ENCODE data around the gene MTM1.

The MTM1 gene

GRCh38 chrX:150582338-150582948, 14.0 kb downstream of the MTM1 start:
- H3K4ac ChIP-seq (ENCODE audit: low read depth in 1 of 2, low read length in 2 of 2): no peak overlapping the region
- no peak overlapping the region for H2BK12ac ChIP-seq (ENCODE audit: low read length in 2 of 2)

GRCh38 chrX:150587585-150588503, 19.4 kb downstream of the MTM1 start:
- Histone ChIP-seq H4K91ac (ENCODE audit: low read length) (no peak overlapping the region), H2BK5ac (ENCODE audit: low read depth, low read length, poor library complexity, severe bottlenecking) (no peak overlapping the region), H4K8ac (ENCODE audit: low read length) (no peak overlapping the region), H3K4me2 (ENCODE audit: low read length, poor library complexity, severe bottlenecking) (no peak overlapping the region), H3K23ac (ENCODE audit: low read length in 2 of 2) (no peak overlapping the region), H3K27ac (ENCODE audit: low read length, poor library complexity, severe bottlenecking) (no peak overlapping the region), H3K9ac (ENCODE audit: low read length) (no peak overlapping the region), H2BK15ac (ENCODE audit: low read depth, poor library complexity, severe bottlenecking) (no peak overlapping the region), H3K4me1 (ENCODE audit: control insufficient read depth, insufficient read depth, low read depth, low read length) (no peaks in the 10 kb centered on the region), H2BK12ac (ENCODE audit: low read length in 2 of 2) (no peak overlapping the region), H3K27me3 (ENCODE audit: control insufficient read depth in 1 of 2, insufficient read depth in 1 of 2, low read length in 2 of 2) (peaks cover 0 to 6% of the 10 kb centered on the region in 2 experiments), H3K36me3 (ENCODE audit: control insufficient read depth in 1 of 2, insufficient read depth in 2 of 2, low read depth in 1 of 2, low read length in 2 of 2) (no peaks in the 10 kb centered on the region), H3K14ac (ENCODE audit: low read length in 2 of 2) (no peak overlapping the region), H2AK5ac (ENCODE audit: low read length, severe bottlenecking) (no peak overlapping the region), H3K4ac (ENCODE audit: low read depth in 1 of 2, low read length in 2 of 2) (no peak overlapping the region), H3K18ac (ENCODE audit: low read depth in 1 of 2, low read length in 2 of 2) (no peak overlapping the region), H2AFZ (ENCODE audit: low read depth, low read length) (no peak overlapping the region), H2BK120ac (ENCODE audit: low read depth, low read length) (no peak overlapping the region), H3K79me1 (replicated peaks; ENCODE audit: low read length, poor library complexity, severe bottlenecking) (peaks cover 6% of the 10 kb centered on the region), H3K4me3 (ENCODE audit: insufficient read depth in 1 of 2, low read depth in 1 of 2, low read length in 2 of 2) (no peak overlapping the region), H3K9me3 (ENCODE audit: control insufficient read depth, low read length) (no peaks in the 10 kb centered on the region)
- 96% methylated on average over 5 of the region's 8 CpGs for WGBS
- DNase-seq: no peak

More at GRCh38 chrX:150582338-150582948, 14.0 kb downstream of the MTM1 start:
- no peak overlapping the region for H3K23ac ChIP-seq (ENCODE audit: low read length in 2 of 2)
- H3K79me1 ChIP-seq (replicated peaks; ENCODE audit: low read length, poor library complexity, severe bottlenecking): peaks cover 3% of the 10 kb centered on the region
- no peak overlapping the region for H3K27ac ChIP-seq (ENCODE audit: low read length, poor library complexity, severe bottlenecking)
- no peak overlapping the region for H3K4me2 ChIP-seq (ENCODE audit: low read length, poor library complexity, severe bottlenecking)
- H3K4me3 ChIP-seq (ENCODE audit: insufficient read depth in 1 of 2, low read depth in 1 of 2, low read length in 2 of 2): no peak overlapping the region
- no peak overlapping the region for H2AFZ ChIP-seq (ENCODE audit: low read depth, low read length)
- DNase-seq: no peak
- H2AK5ac ChIP-seq (ENCODE audit: low read length, severe bottlenecking): no peak overlapping the region
- no peak overlapping the region for H3K9ac ChIP-seq (ENCODE audit: low read length)
- no peaks in the 10 kb centered on the region for H3K27me3 ChIP-seq (ENCODE audit: control insufficient read depth in 1 of 2, insufficient read depth in 1 of 2, low read length in 2 of 2)
- no peak overlapping the region for H2BK5ac ChIP-seq (ENCODE audit: low read depth, low read length, poor library complexity, severe bottlenecking)
- no peaks in the 10 kb centered on the region for H3K9me3 ChIP-seq (ENCODE audit: control insufficient read depth, low read length)
- H3K4me1 ChIP-seq (ENCODE audit: control insufficient read depth, insufficient read depth, low read depth, low read length): no peaks in the 10 kb centered on the region
- no peak overlapping the region for H4K91ac ChIP-seq (ENCODE audit: low read length)
- no peak overlapping the region for H2BK15ac ChIP-seq (ENCODE audit: low read depth, poor library complexity, severe bottlenecking)
- H3K18ac ChIP-seq (ENCODE audit: low read depth in 1 of 2, low read length in 2 of 2): no peak overlapping the region
- H4K8ac ChIP-seq (ENCODE audit: low read length): no peak overlapping the region
- no peak overlapping the region for H3K14ac ChIP-seq (ENCODE audit: low read length in 2 of 2)
- H3K36me3 ChIP-seq (ENCODE audit: control insufficient read depth in 1 of 2, insufficient read depth in 2 of 2, low read depth in 1 of 2, low read length in 2 of 2): no peaks in the 10 kb centered on the region
- no peak overlapping the region for H2BK120ac ChIP-seq (ENCODE audit: low read depth, low read length)

DNA sequence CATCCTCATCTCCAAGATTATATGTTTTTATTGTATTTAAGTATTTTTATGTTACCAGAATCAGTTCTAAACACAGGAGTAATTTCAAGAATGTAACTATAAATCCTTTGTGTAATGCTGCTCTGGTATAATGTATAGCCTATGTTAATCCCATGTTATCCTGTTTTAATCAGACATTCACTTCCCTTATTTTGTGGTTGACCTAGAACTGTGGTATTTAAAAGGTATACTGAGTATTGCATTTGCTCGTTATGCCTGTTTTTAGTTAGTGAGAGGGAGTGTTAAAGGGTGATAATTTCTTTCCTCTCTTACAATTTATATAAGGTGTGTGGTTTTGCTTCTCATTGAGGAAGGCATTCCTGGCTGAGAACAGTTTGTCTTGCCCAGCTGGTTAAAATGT, 26.2 kb downstream of the MTM1 start:
- no peak overlapping the region for H4K91ac ChIP-seq (ENCODE audit: low read length)
- H2BK15ac ChIP-seq (ENCODE audit: low read depth, poor library complexity, severe bottlenecking): no peak overlapping the region
- WGBS: no CpG with 5 or more reads among the region's 1 CpG
- H2AFZ ChIP-seq (ENCODE audit: low read depth, low read length): no peak overlapping the region
- no peak overlapping the region for H3K23ac ChIP-seq (ENCODE audit: low read length in 2 of 2)
- H3K79me1 ChIP-seq (replicated peaks; ENCODE audit: low read length, poor library complexity, severe bottlenecking): peaks cover 4% of the 10 kb centered on the region
- no peak overlapping the region for H2BK5ac ChIP-seq (ENCODE audit: low read depth, low read length, poor library complexity, severe bottlenecking)
- no peak overlapping the region for H3K9ac ChIP-seq (ENCODE audit: low read length)
- no peak overlapping the region for H3K4ac ChIP-seq (ENCODE audit: low read depth in 1 of 2, low read length in 2 of 2)
- peaks cover 0 to 9% of the 10 kb centered on the region in 2 experiments for H3K27me3 ChIP-seq (ENCODE audit: control insufficient read depth in 1 of 2, insufficient read depth in 1 of 2, low read length in 2 of 2)
- no peak overlapping the region for H2BK12ac ChIP-seq (ENCODE audit: low read length in 2 of 2)
- no peak overlapping the region for H4K8ac ChIP-seq (ENCODE audit: low read length)
- H3K14ac ChIP-seq (ENCODE audit: low read length in 2 of 2): no peak overlapping the region
- H3K36me3 ChIP-seq (ENCODE audit: control insufficient read depth in 1 of 2, insufficient read depth in 2 of 2, low read depth in 1 of 2, low read length in 2 of 2): peaks cover 0 to 24% of the 10 kb centered on the region in 2 experiments
- H2BK120ac ChIP-seq (ENCODE audit: low read depth, low read length): no peak overlapping the region
- DNase-seq: no peak
- no peak overlapping the region for H3K18ac ChIP-seq (ENCODE audit: low read depth in 1 of 2, low read length in 2 of 2)
- H3K4me2 ChIP-seq (ENCODE audit: low read length, poor library complexity, severe bottlenecking): no peak overlapping the region
- H2AK5ac ChIP-seq (ENCODE audit: low read length, severe bottlenecking): no peak overlapping the region
- no peaks in the 10 kb centered on the region for H3K9me3 ChIP-seq (ENCODE audit: control insufficient read depth, low read length)
- no peaks in the 10 kb centered on the region for H3K4me1 ChIP-seq (ENCODE audit: control insufficient read depth, insufficient read depth, low read depth, low read length)
- no peak overlapping the region for H3K27ac ChIP-seq (ENCODE audit: low read length, poor library complexity, severe bottlenecking)
- H3K4me3 ChIP-seq (ENCODE audit: insufficient read depth in 1 of 2, low read depth in 1 of 2, low read length in 2 of 2): no peak overlapping the region

GRCh38 chrX:150599226-150599625, 30.8 kb downstream of the MTM1 start:
- no peak overlapping the region for H2BK12ac ChIP-seq (ENCODE audit: low read length in 2 of 2)
- peaks cover 0 to 5% of the 10 kb centered on the region in 2 experiments for H3K27me3 ChIP-seq (ENCODE audit: control insufficient read depth in 1 of 2, insufficient read depth in 1 of 2, low read length in 2 of 2)
- no peak overlapping the region for H3K27ac ChIP-seq (ENCODE audit: low read length, poor library complexity, severe bottlenecking)
- H3K4me2 ChIP-seq (ENCODE audit: low read length, poor library complexity, severe bottlenecking): no peak overlapping the region
- no peak for DNase-seq
- H2AK5ac ChIP-seq (ENCODE audit: low read length, severe bottlenecking): no peak overlapping the region
- H2BK15ac ChIP-seq (ENCODE audit: low read depth, poor library complexity, severe bottlenecking): no peak overlapping the region
- no peak overlapping the region for H2BK120ac ChIP-seq (ENCODE audit: low read depth, low read length)
- no peaks in the 10 kb centered on the region for H3K9me3 ChIP-seq (ENCODE audit: control insufficient read depth, low read length)
- no peak overlapping the region for H4K91ac ChIP-seq (ENCODE audit: low read length)
- H3K4ac ChIP-seq (ENCODE audit: low read depth in 1 of 2, low read length in 2 of 2): no peak overlapping the region
- peaks cover 5 to 35% of the 10 kb centered on the region in 2 experiments for H3K36me3 ChIP-seq (ENCODE audit: control insufficient read depth in 1 of 2, insufficient read depth in 2 of 2, low read depth in 1 of 2, low read length in 2 of 2)
- H2AFZ ChIP-seq (ENCODE audit: low read depth, low read length): no peak overlapping the region
- H3K4me3 ChIP-seq (ENCODE audit: insufficient read depth in 1 of 2, low read depth in 1 of 2, low read length in 2 of 2): no peak overlapping the region
- no peak overlapping the region for H4K8ac ChIP-seq (ENCODE audit: low read length)
- H3K4me1 ChIP-seq (ENCODE audit: control insufficient read depth, insufficient read depth, low read depth, low read length): no peaks in the 10 kb centered on the region
- no peak overlapping the region for H3K9ac ChIP-seq (ENCODE audit: low read length)
- H3K14ac ChIP-seq (ENCODE audit: low read length in 2 of 2): no peak overlapping the region
- no peak overlapping the region for H3K23ac ChIP-seq (ENCODE audit: low read length in 2 of 2)
- H3K79me1 ChIP-seq (replicated peaks; ENCODE audit: low read length, poor library complexity, severe bottlenecking): no peaks in the 10 kb centered on the region
- no peak overlapping the region for H2BK5ac ChIP-seq (ENCODE audit: low read depth, low read length, poor library complexity, severe bottlenecking)
- no CpG with 5 or more reads among the region's 1 CpG for WGBS
- H3K18ac ChIP-seq (ENCODE audit: low read depth in 1 of 2, low read length in 2 of 2): no peak overlapping the region
